Measurements from ENCODE around the gene STAG2. TPM values are rescaled to one million over a fixed set of nuclear protein-coding genes. Genes with fewer than 3 reads are reported as not detected.

The STAG2 gene
- total and polyA plus RNA-seq, 2 of the 13 experiments (the other 11 are each of a cell fraction or from before 2014, with no cell fraction given), result 21.0 to 50.8 TPM

Other genes with a start within 250 kb of the STAG2 start
- 87.1 and 132 TPM in 2 replicates for gene THOC2, start 228.7 kb upstream of the STAG2 start, total RNA-seq (2016; rRNA removed; fragmentation: Illumina TruSeq; extraction: Trizol)
- 79.6 and 101 TPM in 2 replicates for gene THOC2, start 228.7 kb upstream of the STAG2 start, polyA plus RNA-seq (2011; rRNA removed)
- gene XIAP, start 101.7 kb upstream of the STAG2 start, total RNA-seq (2016; rRNA removed; fragmentation: Illumina TruSeq; extraction: Trizol), result 29.5 and 53.0 TPM in 2 replicates
- gene XIAP, start 101.7 kb upstream of the STAG2 start, polyA plus RNA-seq (2011; rRNA removed), result 10.1 and 12.9 TPM in 2 replicates

All from HepG2 (cell line).